ENCODE measurements around the gene HBG2. TPM values are rescaled to one million over a fixed set of nuclear protein-coding genes. Genes with fewer than 3 reads are reported as not detected.

The HBG2 gene
- total and polyA plus RNA-seq, 2 donors (not counting 1 experiment from before 2014, with no cell fraction given), result 2.6 TPM; not detected in 1

- Histone ChIP-seq H3K27me3 (ENCODE audit: control insufficient read depth, insufficient read depth, low read length) (no peaks in the 10 kb centered on the region), H3K9ac (ENCODE audit: insufficient read depth, low read length) (no peak overlapping the region), H2AFZ (ENCODE audit: low read length) (no peak overlapping the region), H3K9me3 (ENCODE audit: control insufficient read depth, insufficient read depth, low read depth, low read length) (no peaks in the 10 kb centered on the region), H3K4me2 (ENCODE audit: extremely low read depth, insufficient read depth, low read length) (no peak overlapping the region), H4K20me1 (ENCODE audit: control insufficient read depth, extremely low read depth, insufficient read depth, low read length) (no peaks in the 10 kb centered on the region), H3K79me2 (ENCODE audit: control insufficient read depth, insufficient read depth, low read length) (no peaks in the 10 kb centered on the region), H3K4me1 (ENCODE audit: control insufficient read depth, extremely low read depth, insufficient read depth, low read length) (peaks cover 7% of the 10 kb centered on the region), H3K4me3 (replicated peaks in 1 of 4; ENCODE audit: control extremely low read depth in 1 of 4, insufficient read depth in 1 of 4, low read depth in 3 of 4, low read length in 4 of 4) (no peak overlapping the region), H3K27ac (ENCODE audit: insufficient read depth, low read length) (no peak overlapping the region), H3K36me3 (ENCODE audit: control insufficient read depth, insufficient read depth, low read length) (no peaks in the 10 kb centered on the region)
- DNase-seq (ENCODE audit: low read depth in 2 of 2), result no peak
- TF ChIP-seq CTCF (conservative IDR thresholded peaks at IDR 0.05 in 1 of 2, IDR thresholded peaks at IDR 0.05 in 1 of 2; ENCODE audit: low read depth in 1 of 2, low read length in 2 of 2) (no peak), EZH2 (IDR thresholded peaks at IDR 0.05; ENCODE audit: low read length, missing control alignments) (no peak)
Measured at GRCh38 chr11:5230266-5230665, 24.3 kb downstream of the HBG2 start.

- Histone ChIP-seq H3K36me3 (ENCODE audit: control insufficient read depth, insufficient read depth, low read length) (no peaks in the 10 kb centered on the region), H3K4me1 (ENCODE audit: control insufficient read depth, extremely low read depth, insufficient read depth, low read length) (peaks cover 7% of the 10 kb centered on the region), H3K27ac (ENCODE audit: insufficient read depth, low read length) (no peak overlapping the region), H2AFZ (ENCODE audit: low read length) (no peak overlapping the region), H3K9ac (ENCODE audit: insufficient read depth, low read length) (no peak overlapping the region), H3K4me2 (ENCODE audit: extremely low read depth, insufficient read depth, low read length) (no peak overlapping the region), H3K9me3 (ENCODE audit: control insufficient read depth, insufficient read depth, low read depth, low read length) (no peaks in the 10 kb centered on the region), H3K79me2 (ENCODE audit: control insufficient read depth, insufficient read depth, low read length) (no peaks in the 10 kb centered on the region), H3K27me3 (ENCODE audit: control insufficient read depth, insufficient read depth, low read length) (no peaks in the 10 kb centered on the region), H4K20me1 (ENCODE audit: control insufficient read depth, extremely low read depth, insufficient read depth, low read length) (no peaks in the 10 kb centered on the region), H3K4me3 (replicated peaks in 1 of 4; ENCODE audit: control extremely low read depth in 1 of 4, insufficient read depth in 1 of 4, low read depth in 3 of 4, low read length in 4 of 4) (no peak overlapping the region)
- TF ChIP-seq EZH2 (IDR thresholded peaks at IDR 0.05; ENCODE audit: low read length, missing control alignments) (no peak), CTCF (conservative IDR thresholded peaks at IDR 0.05 in 1 of 2, IDR thresholded peaks at IDR 0.05 in 1 of 2; ENCODE audit: low read depth in 1 of 2, low read length in 2 of 2) (no peak)
- DNase-seq (ENCODE audit: low read depth in 2 of 2), result no peak
Measured at GRCh38 chr11:5229796-5230195, 24.8 kb downstream of the HBG2 start.

GRCh38 chr11:5229356-5229755, 25.2 kb downstream of the HBG2 start:
- Histone ChIP-seq H3K9me3 (ENCODE audit: control insufficient read depth, insufficient read depth, low read depth, low read length) (no peaks in the 10 kb centered on the region), H3K36me3 (ENCODE audit: control insufficient read depth, insufficient read depth, low read length) (no peaks in the 10 kb centered on the region), H2AFZ (ENCODE audit: low read length) (no peak overlapping the region), H4K20me1 (ENCODE audit: control insufficient read depth, extremely low read depth, insufficient read depth, low read length) (no peaks in the 10 kb centered on the region), H3K27me3 (ENCODE audit: control insufficient read depth, insufficient read depth, low read length) (no peaks in the 10 kb centered on the region), H3K9ac (ENCODE audit: insufficient read depth, low read length) (no peak overlapping the region), H3K4me2 (ENCODE audit: extremely low read depth, insufficient read depth, low read length) (no peak overlapping the region), H3K79me2 (ENCODE audit: control insufficient read depth, insufficient read depth, low read length) (no peaks in the 10 kb centered on the region), H3K4me1 (ENCODE audit: control insufficient read depth, extremely low read depth, insufficient read depth, low read length) (peaks cover 6% of the 10 kb centered on the region), H3K27ac (ENCODE audit: insufficient read depth, low read length) (no peak overlapping the region), H3K4me3 (replicated peaks in 1 of 4; ENCODE audit: control extremely low read depth in 1 of 4, insufficient read depth in 1 of 4, low read depth in 3 of 4, low read length in 4 of 4) (no peak overlapping the region)
- no peak for DNase-seq (ENCODE audit: low read depth in 2 of 2)
- no peak for TF ChIP-seq CTCF (conservative IDR thresholded peaks at IDR 0.05 in 1 of 2, IDR thresholded peaks at IDR 0.05 in 1 of 2; ENCODE audit: low read depth in 1 of 2, low read length in 2 of 2)
- no peak for TF ChIP-seq EZH2 (IDR thresholded peaks at IDR 0.05; ENCODE audit: low read length, missing control alignments)
